Stomach (tissue), 4 donors: ENCODE results near the gene DOCK2.
"Not testable (repeated sequence)": the region's sequence is repeated elsewhere in the genome, so short reads cannot be mapped to it uniquely, and the experiment has no call there.

Experiments used
- POLR2A ChIP-seq, 4 donors: fragments of 450-650 bp; IDR thresholded peaks; one replicate each; pipeline ENCODE4 v1.6.1; 2016; ENCODE audit warnings: antibody characterized with exemption in 4 of 4, control low read depth in 2 of 4, mild to moderate bottlenecking in 1 of 4, moderate library complexity in 1 of 4
- TF ChIP-seq, protein P1 (sequence below), 7 experiments: fragments of 450-650 bp in 4 of 7; fragments of 200-600 bp in 3 of 7; sonication (generic) in 3 of 7; IDR thresholded peaks; one replicate each; pipeline ENCODE4 v1.5.1; 2016 to 2019; ENCODE audit warnings: antibody characterized with exemption in 7 of 7, control low read depth in 2 of 7, mild to moderate bottlenecking in 1 of 7

DNA sequence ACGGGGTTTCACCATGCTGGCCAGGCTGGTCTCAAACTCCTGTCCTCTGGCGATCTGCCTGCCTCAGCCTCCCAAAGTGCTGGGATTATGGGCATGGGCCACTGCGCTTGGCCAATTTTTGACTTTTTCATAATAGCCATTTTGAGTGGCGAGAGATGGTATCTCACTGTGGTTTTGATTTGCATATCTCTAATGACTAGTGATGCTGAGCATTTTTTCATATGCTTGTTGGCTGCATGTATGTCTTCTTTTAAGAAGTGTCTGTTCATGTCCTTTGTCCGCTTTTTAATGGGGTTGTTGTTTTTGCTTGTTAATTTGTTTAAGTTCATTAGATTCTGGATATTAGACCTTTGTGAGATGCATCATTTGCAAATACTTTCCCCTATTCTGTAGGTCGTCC, 129.9 kb downstream of the DOCK2 start:
- not testable (repeated sequence) for TF ChIP-seq POLR2A (IDR thresholded peaks at IDR 0.05)
- TF ChIP-seq, protein P1, sequence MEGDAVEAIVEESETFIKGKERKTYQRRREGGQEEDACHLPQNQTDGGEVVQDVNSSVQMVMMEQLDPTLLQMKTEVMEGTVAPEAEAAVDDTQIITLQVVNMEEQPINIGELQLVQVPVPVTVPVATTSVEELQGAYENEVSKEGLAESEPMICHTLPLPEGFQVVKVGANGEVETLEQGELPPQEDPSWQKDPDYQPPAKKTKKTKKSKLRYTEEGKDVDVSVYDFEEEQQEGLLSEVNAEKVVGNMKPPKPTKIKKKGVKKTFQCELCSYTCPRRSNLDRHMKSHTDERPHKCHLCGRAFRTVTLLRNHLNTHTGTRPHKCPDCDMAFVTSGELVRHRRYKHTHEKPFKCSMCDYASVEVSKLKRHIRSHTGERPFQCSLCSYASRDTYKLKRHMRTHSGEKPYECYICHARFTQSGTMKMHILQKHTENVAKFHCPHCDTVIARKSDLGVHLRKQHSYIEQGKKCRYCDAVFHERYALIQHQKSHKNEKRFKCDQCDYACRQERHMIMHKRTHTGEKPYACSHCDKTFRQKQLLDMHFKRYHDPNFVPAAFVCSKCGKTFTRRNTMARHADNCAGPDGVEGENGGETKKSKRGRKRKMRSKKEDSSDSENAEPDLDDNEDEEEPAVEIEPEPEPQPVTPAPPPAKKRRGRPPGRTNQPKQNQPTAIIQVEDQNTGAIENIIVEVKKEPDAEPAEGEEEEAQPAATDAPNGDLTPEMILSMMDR (IDR thresholded peaks at IDR 0.05), result not testable (repeated sequence)
